ENCODE data around the gene TAS2R60. TPM values are rescaled to one million over a fixed set of nuclear protein-coding genes. Genes with fewer than 3 reads are reported as not detected.

Gene TAS2R60
- total RNA-seq, 1 experiment from 2014 or later = 0.24 TPM

DNA sequence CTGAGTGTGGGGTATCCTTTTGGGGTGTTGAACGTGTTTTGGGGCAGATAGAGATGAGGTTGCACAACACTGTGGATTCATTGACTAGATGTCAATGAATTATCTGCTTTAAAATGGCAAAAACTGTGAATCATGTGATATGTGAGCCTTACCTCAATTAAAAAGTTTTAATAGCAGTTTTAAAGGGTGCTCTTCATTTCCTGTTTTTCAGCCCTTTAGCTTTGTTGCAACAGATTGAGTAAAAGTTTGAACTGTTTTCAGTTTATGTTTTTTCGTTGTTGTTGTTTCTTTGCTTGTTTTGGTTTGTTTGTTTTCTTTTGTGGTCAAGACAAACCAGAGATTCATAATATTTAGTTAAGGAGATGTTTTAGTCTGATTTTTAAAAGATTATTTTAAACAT is 43.8 kb downstream of the TAS2R60 start (continued):
- TF ChIP-seq, protein P1, sequence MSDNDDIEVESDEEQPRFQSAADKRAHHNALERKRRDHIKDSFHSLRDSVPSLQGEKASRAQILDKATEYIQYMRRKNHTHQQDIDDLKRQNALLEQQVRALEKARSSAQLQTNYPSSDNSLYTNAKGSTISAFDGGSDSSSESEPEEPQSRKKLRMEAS (CRISPR knock-in tag; IDR thresholded peaks at IDR 0.05) = no peak
- TF ChIP-seq, protein P2, sequence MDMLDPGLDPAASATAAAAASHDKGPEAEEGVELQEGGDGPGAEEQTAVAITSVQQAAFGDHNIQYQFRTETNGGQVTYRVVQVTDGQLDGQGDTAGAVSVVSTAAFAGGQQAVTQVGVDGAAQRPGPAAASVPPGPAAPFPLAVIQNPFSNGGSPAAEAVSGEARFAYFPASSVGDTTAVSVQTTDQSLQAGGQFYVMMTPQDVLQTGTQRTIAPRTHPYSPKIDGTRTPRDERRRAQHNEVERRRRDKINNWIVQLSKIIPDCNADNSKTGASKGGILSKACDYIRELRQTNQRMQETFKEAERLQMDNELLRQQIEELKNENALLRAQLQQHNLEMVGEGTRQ (CRISPR knock-in tag; IDR thresholded peaks at IDR 0.05) = no peak
- TF ChIP-seq FOXJ3 (CRISPR knock-in tag; IDR thresholded peaks at IDR 0.05; ENCODE audit: borderline replicate concordance) (no peak), ZNF317 (CRISPR knock-in tag; IDR thresholded peaks at IDR 0.05; ENCODE audit: borderline replicate concordance, low read depth) (no peak), KAT7 (CRISPR knock-in tag; IDR thresholded peaks at IDR 0.05; ENCODE audit: borderline replicate concordance) (no peak), ZNF138 (CRISPR knock-in tag; conservative IDR thresholded peaks at IDR 0.05) (no peak), TCF7 (CRISPR knock-in tag; IDR thresholded peaks at IDR 0.05; ENCODE audit: low read depth) (no peak), ZNF423 (CRISPR knock-in tag; IDR thresholded peaks at IDR 0.05) (no peak), SOX15 (CRISPR knock-in tag; IDR thresholded peaks at IDR 0.05) (no peak)
- TF ChIP-seq, protein P3, sequence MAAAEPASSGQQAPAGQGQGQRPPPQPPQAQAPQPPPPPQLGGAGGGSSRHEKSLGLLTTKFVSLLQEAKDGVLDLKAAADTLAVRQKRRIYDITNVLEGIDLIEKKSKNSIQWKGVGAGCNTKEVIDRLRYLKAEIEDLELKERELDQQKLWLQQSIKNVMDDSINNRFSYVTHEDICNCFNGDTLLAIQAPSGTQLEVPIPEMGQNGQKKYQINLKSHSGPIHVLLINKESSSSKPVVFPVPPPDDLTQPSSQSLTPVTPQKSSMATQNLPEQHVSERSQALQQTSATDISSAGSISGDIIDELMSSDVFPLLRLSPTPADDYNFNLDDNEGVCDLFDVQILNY (CRISPR knock-in tag; IDR thresholded peaks at IDR 0.05) = no peak
- TF ChIP-seq, protein P4, sequence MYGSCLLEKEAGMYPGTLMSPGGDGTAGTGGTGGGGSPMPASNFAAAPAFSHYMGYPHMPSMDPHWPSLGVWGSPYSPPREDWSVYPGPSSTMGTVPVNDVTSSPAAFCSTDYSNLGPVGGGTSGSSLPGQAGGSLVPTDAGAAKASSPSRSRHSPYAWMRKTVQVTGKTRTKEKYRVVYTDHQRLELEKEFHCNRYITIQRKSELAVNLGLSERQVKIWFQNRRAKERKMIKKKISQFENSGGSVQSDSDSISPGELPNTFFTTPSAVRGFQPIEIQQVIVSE (CRISPR knock-in tag; IDR thresholded peaks at IDR 0.05; ENCODE audit: borderline replicate concordance) = no peak
- TF ChIP-seq, protein P5, sequence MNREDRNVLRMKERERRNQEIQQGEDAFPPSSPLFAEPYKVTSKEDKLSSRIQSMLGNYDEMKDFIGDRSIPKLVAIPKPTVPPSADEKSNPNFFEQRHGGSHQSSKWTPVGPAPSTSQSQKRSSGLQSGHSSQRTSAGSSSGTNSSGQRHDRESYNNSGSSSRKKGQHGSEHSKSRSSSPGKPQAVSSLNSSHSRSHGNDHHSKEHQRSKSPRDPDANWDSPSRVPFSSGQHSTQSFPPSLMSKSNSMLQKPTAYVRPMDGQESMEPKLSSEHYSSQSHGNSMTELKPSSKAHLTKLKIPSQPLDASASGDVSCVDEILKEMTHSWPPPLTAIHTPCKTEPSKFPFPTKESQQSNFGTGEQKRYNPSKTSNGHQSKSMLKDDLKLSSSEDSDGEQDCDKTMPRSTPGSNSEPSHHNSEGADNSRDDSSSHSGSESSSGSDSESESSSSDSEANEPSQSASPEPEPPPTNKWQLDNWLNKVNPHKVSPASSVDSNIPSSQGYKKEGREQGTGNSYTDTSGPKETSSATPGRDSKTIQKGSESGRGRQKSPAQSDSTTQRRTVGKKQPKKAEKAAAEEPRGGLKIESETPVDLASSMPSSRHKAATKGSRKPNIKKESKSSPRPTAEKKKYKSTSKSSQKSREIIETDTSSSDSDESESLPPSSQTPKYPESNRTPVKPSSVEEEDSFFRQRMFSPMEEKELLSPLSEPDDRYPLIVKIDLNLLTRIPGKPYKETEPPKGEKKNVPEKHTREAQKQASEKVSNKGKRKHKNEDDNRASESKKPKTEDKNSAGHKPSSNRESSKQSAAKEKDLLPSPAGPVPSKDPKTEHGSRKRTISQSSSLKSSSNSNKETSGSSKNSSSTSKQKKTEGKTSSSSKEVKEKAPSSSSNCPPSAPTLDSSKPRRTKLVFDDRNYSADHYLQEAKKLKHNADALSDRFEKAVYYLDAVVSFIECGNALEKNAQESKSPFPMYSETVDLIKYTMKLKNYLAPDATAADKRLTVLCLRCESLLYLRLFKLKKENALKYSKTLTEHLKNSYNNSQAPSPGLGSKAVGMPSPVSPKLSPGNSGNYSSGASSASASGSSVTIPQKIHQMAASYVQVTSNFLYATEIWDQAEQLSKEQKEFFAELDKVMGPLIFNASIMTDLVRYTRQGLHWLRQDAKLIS (CRISPR knock-in tag; IDR thresholded peaks at IDR 0.05; ENCODE audit: borderline replicate concordance) = no peak
- TF ChIP-seq, protein P6, sequence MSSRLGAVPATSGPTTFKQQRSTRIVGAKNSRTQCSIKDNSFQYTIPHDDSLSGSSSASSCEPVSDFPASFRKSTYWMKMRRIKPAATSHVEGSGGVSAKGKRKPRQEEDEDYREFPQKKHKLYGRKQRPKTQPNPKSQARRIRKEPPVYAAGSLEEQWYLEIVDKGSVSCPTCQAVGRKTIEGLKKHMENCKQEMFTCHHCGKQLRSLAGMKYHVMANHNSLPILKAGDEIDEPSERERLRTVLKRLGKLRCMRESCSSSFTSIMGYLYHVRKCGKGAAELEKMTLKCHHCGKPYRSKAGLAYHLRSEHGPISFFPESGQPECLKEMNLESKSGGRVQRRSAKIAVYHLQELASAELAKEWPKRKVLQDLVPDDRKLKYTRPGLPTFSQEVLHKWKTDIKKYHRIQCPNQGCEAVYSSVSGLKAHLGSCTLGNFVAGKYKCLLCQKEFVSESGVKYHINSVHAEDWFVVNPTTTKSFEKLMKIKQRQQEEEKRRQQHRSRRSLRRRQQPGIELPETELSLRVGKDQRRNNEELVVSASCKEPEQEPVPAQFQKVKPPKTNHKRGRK (CRISPR knock-in tag; IDR thresholded peaks at IDR 0.05; ENCODE audit: borderline replicate concordance) = no peak
- TF ChIP-seq, protein P7, sequence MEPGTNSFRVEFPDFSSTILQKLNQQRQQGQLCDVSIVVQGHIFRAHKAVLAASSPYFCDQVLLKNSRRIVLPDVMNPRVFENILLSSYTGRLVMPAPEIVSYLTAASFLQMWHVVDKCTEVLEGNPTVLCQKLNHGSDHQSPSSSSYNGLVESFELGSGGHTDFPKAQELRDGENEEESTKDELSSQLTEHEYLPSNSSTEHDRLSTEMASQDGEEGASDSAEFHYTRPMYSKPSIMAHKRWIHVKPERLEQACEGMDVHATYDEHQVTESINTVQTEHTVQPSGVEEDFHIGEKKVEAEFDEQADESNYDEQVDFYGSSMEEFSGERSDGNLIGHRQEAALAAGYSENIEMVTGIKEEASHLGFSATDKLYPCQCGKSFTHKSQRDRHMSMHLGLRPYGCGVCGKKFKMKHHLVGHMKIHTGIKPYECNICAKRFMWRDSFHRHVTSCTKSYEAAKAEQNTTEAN (CRISPR knock-in tag; IDR thresholded peaks at IDR 0.05) = no peak
- TF ChIP-seq, protein P8, sequence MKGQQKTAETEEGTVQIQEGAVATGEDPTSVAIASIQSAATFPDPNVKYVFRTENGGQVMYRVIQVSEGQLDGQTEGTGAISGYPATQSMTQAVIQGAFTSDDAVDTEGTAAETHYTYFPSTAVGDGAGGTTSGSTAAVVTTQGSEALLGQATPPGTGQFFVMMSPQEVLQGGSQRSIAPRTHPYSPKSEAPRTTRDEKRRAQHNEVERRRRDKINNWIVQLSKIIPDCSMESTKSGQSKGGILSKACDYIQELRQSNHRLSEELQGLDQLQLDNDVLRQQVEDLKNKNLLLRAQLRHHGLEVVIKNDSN (CRISPR knock-in tag; IDR thresholded peaks at IDR 0.05) = no peak

DNA sequence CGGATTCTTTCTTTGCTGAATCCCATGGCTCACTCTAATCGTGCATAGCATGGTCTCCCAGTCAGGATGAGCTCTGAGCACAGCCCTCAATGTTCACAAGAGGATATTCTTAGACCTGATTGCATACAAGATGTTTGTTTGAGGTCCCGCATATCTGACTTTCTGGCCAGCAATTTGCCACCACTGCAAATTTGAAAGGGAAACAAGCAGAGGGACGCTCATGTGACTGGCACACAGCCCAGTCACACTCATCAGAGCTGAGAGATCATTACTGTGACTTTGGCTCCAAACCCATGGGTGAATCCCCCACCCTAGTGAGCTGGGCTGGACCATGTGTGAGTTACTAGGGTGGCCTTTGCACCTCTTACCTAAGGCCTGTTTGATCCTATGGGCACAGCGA is 44.3 kb downstream of the TAS2R60 start:
- CTCF ChIA-PET = interaction anchor here (0.7 to 1.2 kb wide), 2 partner anchors 71 to 248 kb away, joined by 3 read pairs; no protein-coding TSS in a partner anchor
- H3K27me3 Mint-ChIP-seq (ENCODE audit: low read depth) = no peaks in the 10 kb centered on the region

More for the DNA sequence above, 44.3 kb downstream of the TAS2R60 start:
- ATAC-seq = no peak
- H3K27ac Mint-ChIP-seq = no peak overlapping the region
- H3K36me3 Mint-ChIP-seq = no peaks in the 10 kb centered on the region
- DNase-seq (ENCODE audit: low spot score) = no peak
- TF ChIP-seq CREB1 (CRISPR knock-in tag; IDR thresholded peaks at IDR 0.05) = no peak
- no peak overlapping the region for H3K4me3 Mint-ChIP-seq
- POLR2A ChIA-PET = no interaction called here
- no peaks in the 10 kb centered on the region; the same call in 1 of the 2 replicates for H3K9me3 Mint-ChIP-seq
- no peaks in the 10 kb centered on the region for H3K4me1 Mint-ChIP-seq

All from WTC11 (cell line).